ENCODE results near the gene ACP4. TPM values are rescaled to one million over a fixed set of nuclear protein-coding genes. Genes with fewer than 3 reads are reported as not detected.

Gene ACP4, protein sequence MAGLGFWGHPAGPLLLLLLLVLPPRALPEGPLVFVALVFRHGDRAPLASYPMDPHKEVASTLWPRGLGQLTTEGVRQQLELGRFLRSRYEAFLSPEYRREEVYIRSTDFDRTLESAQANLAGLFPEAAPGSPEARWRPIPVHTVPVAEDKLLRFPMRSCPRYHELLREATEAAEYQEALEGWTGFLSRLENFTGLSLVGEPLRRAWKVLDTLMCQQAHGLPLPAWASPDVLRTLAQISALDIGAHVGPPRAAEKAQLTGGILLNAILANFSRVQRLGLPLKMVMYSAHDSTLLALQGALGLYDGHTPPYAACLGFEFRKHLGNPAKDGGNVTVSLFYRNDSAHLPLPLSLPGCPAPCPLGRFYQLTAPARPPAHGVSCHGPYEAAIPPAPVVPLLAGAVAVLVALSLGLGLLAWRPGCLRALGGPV
- total RNA-seq: not detected in 2 replicates

DNA sequence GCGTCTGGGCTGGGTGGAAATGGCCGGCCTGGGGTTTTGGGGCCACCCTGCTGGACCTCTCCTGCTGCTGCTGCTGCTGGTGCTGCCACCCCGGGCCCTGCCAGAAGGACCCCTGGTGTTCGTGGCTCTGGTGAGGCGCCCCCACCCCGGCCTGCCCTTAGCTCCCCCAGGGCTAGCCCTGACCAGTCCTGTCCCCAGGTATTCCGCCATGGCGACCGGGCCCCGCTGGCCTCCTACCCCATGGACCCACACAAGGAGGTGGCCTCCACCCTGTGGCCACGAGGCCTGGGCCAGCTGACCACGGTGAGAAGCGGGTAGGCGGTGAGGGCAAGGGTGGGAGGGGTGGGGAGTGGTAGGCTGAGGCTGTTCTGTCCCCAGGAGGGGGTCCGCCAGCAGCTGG lies at the start of gene ACP4:
ACP4 (plus strand) TSS at position 20 of the 400 bp plus-strand sequence; CDS start at position 20, 0 bp downstream.

DNA sequence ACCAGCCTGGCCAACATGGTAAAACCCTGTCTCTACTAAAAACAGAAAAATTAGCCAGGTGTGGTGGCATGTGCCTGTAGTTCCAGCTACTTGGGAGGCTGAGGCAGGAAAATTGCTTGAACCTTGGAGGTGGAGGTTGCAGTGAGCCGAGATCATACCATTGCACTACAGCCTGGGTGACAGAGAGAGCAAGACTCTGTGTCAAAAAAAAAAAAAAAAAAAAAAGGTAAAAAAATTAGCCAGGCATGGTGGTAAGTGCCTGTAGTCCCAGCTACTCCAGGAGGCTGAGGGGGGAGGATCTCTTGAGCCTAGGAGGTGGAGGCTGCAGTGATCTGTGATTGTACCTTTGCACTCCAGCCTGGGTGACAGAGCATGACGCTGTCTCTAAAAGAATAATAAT lies 20.1 kb upstream of the ACP4 start, which contains the start of gene GPR32:
GPR32 (plus strand) TSS at position 301 of the 400 bp plus-strand sequence. CDS start 137 bp downstream, outside the sequence.

DNA sequence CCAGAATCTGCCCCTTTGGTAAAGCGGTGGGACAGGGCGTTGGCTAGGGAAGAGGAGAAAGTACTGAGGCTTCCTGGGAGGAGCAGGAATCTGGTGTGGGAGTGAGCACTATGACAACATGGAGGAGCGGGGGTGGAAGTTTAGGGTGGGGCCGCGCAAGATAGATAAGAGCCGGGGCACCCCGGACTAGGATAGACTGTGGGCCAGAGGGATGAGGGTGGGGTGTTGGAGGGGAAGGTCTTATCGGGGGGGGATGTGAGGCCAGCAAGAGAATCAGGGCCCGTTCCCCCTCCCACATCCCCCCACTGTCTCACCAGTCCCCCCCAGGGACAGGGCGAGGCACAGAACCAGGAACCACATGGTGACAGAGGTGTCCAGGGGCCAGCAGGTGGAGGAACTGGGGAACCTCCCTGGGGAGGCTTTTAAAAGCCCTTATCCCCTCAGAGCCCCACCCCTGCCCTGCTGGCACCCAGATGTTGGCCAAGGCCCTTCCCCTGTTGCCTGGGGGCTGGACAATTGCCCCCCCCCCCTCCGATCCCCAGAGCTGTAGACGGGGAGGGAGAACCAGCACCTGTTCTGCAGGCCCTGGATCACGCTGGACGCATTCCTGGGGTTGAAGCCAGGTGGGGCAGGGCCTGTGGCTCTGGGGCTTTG lies 33.3 kb downstream of the ACP4 start, which contains the start of gene KLK1:
KLK1 (minus strand) TSS at position 399 of the 654 bp plus-strand sequence; CDS start at position 360, 39 bp downstream.

DNA sequence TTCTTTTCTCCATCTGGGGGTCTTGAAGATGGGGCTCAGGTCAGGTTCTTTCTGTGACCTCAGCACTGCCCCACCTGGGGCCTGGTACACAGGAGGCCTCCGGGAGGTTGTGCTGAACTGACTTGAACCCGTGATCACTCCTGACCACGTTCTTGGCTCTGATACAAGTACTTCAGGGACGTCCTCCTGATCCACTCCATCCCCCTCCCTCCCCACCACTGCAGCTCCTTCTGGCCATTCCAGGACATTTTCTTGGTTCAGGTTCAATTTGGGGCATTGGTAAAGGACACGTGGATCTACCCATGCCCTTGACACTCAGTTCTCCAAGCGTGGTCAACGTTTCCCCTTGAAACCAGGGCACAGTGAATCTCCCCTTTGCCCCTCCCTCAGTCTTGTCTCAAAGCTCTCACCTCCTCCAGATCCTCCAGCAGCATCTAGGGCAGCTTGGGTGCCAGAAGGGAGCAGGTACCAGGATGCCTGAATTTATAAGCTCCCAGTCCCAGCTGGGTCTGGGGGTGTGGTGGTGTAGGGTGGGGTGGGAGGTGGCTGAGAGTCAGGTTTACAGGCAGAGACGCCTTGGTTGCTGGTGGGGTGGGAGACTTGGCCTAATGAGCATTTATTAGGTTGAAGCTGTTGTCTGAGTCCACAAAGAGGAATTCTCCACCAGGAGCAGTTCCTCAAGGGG lies 43.0 kb downstream of the ACP4 start, which contains the start of gene KLK15:
KLK15 (minus strand) TSS at position 458 of the 685 bp plus-strand sequence. CDS start 2,082 bp downstream, outside the sequence.

Other genes with a start within 250 kb of the ACP4 start
- gene LRRC4B, start 222.0 kb upstream of the ACP4 start, total RNA-seq: 0.09 and 0.63 TPM in 2 replicates
- gene SYT3, start 150.5 kb upstream of the ACP4 start, total RNA-seq: 0.18 and 0.38 TPM in 2 replicates
- gene C19orf81, start 141.0 kb upstream of the ACP4 start, total RNA-seq: 0.56 and 1.2 TPM in 2 replicates
- gene SHANK1, start 70.6 kb upstream of the ACP4 start, total RNA-seq: 1.0 and 1.9 TPM in 2 replicates
- 17.5 and 22.1 TPM in 2 replicates for gene CLEC11A, start 67.1 kb upstream of the ACP4 start, total RNA-seq
- gene GPR32, start 20.0 kb upstream of the ACP4 start, total RNA-seq: not detected in 2 replicates
- not detected in 2 replicates for gene KLK1, start 33.4 kb downstream of the ACP4 start, total RNA-seq
- 0.09 TPM in 1 of 2 replicates, not detected in the other for gene KLK15, start 43.2 kb downstream of the ACP4 start, total RNA-seq
- not detected in 2 replicates for gene KLK3, start 64.5 kb downstream of the ACP4 start, total RNA-seq
- not detected in 2 replicates for gene KLK2, start 83.0 kb downstream of the ACP4 start, total RNA-seq
- gene KLK4, start 121.0 kb downstream of the ACP4 start, total RNA-seq: not detected in 2 replicates
- not detected in 2 replicates for gene KLK5, start 162.6 kb downstream of the ACP4 start, total RNA-seq
- 0.09 TPM in 1 of 2 replicates, not detected in the other for gene KLK6, start 179.2 kb downstream of the ACP4 start, total RNA-seq
- gene KLK7, start 193.5 kb downstream of the ACP4 start, total RNA-seq: not detected in 2 replicates
- not detected in 2 replicates for gene KLK8, start 211.2 kb downstream of the ACP4 start, total RNA-seq
- gene KLK10, start 229.3 kb downstream of the ACP4 start, total RNA-seq: under 0.01 TPM in 1 of 2 replicates, not detected in the other
- not detected in 2 replicates for gene KLK11, start 236.2 kb downstream of the ACP4 start, total RNA-seq
- not detected in 2 replicates for gene KLK12, start 244.6 kb downstream of the ACP4 start, total RNA-seq

Measured in endothelial cell of coronary artery (primary cell).